Amniotic stem cell (primary cell): Measurements from ENCODE around the gene NMUR1.

Experiments used
- DNase-seq: peaks from one replicate; lab custom pipeline; 2025; lab: John Stamatoyannopoulos, UW

NMUR1 gene

DNA sequence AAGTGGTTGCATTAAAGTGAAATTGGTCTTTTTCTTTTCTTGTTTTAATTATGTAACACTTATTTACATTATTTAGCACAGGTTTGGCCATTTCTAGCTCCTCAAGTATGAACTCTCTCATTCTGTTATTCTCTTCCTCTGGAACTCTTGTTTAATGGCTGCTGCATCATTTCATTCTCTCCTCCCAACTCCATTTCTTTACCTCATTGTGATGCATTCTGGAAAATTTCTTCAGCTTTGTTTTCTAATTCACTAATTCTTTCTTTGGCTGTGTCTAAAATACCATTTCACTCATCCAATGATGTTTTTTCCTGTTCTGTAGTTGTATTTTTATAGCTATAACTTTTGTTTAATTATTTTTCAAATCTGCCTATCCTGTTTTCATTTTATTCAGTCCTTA, 22.5 kb upstream of the NMUR1 start:
- DNase-seq: no peak

DNA sequence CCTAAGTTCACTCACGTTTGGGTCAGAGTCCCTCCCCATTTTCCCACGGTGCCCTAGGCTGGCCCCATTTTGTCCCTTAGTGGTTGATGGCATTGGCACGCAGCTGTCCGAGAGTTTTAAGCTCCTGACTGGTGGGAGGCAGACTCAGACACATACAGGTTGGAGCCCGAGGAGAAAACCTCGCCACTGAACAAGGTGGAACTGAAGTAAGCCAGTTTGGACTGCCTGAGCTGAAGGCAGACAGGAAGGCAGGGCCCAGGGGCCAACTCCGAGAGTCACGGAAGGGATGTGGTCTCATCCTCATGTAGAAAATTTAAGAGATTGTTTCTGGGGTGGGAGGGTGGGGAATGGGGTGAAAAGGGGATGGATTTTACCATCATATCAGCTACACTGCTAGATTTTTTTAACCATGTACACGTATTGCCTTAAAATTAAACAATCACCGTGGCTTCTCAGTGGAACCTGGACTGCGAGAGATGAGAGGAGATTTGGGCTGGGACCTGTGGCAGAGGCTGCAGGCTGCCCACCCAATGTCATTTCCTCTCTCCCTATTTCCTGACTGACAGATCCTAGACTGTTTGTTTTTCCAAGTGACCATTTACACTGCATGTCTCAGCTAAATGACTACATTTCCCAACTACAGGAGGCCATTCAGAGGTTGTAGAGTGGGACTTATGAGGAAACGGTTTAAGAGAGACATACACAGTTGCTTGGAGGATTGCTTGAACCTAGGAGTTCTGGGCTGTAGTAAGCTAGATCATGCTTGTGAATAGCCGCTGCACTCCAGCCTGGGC, 19.4 kb upstream of the NMUR1 start:
- no peak for DNase-seq

DNA sequence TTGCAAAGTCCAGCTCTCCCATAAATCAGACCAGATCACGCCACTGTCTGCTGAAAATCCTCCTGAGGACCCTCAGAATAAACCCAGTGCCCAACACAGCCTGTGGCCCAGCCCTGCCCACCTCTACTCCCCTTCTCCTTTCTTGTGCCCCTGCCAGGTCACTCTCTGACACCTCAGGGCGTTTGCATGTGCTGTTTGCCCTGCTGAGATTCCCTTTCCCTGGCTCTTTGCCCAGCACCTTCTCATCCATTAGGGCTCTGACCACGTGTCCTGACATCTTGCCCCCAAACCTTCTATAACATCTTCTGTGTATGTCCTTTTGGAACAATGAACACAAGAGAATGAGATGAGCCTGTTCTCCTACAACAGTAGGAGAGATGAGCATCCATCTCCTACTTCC, 18.5 kb upstream of the NMUR1 start:
- no peak for DNase-seq

DNA sequence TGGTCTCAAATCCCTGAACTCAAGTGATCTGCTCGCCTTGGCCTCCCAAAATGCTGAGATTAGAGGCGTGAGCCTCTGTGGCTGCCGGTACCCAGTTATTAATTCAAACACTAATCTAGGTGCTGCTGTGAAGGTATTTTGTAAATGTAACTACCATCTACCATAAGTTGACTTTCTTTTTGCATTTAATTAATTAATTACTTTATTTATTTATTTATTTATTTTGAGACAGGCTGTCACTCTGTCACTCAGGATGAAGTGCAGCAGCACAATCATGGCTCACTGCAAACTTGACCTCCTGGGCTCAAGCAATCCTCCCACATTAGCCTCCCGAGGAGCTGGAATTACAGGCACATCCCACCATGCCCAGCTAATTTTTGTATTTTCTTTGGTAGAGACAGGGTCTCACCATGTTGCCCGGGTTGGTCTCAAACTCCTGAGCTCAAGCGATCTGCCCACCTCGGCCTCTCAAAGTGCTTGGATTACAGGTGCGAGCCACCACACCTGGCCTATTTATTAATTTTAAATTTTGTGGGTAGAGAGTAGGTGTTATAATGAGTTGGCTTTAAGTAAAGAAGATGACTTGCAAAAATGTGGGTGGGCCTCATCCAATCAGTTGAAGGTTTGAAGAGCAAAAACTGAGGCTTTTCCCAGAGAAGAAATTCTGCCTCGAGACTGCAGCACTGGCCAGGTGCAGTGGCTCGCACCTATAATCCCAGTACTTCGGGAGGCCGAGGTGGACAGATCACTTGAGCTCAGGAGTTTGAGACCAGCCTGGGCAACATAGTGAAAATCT, 17.3 kb upstream of the NMUR1 start:
- no peak for DNase-seq

DNA sequence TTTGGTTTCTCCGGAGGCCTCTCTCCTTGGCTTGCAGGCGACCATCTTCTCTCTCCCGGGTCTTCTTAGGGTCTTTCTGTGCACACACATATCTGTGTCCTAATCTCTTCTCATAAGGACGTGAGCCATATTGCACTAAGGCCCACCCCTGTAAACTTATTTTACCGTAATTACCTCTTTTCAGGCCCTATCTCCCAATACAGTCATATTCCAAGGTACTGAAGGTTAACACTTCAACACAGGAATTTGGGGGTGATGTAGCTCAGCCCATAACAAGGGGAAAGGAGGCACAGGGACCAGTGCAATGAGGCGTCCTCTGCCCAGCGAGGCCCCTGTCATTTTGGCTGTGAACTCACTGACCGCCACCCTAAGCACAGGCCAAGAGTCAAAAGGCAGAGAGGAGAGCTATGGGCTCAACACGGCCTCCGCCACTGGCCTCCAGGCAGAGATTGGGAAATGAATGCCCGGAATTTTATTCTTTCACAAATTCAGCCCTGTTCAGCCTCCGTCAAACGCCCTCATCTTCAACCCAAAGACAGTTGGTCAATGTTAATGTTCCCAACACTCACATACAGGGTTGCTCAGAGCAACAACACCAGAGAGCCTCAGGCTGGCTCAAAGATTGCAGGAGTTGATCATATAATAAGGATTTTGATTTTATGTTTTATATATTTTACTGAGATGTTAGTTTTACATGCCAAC, 15.9 kb upstream of the NMUR1 start:
- DNase-seq: no peak

DNA sequence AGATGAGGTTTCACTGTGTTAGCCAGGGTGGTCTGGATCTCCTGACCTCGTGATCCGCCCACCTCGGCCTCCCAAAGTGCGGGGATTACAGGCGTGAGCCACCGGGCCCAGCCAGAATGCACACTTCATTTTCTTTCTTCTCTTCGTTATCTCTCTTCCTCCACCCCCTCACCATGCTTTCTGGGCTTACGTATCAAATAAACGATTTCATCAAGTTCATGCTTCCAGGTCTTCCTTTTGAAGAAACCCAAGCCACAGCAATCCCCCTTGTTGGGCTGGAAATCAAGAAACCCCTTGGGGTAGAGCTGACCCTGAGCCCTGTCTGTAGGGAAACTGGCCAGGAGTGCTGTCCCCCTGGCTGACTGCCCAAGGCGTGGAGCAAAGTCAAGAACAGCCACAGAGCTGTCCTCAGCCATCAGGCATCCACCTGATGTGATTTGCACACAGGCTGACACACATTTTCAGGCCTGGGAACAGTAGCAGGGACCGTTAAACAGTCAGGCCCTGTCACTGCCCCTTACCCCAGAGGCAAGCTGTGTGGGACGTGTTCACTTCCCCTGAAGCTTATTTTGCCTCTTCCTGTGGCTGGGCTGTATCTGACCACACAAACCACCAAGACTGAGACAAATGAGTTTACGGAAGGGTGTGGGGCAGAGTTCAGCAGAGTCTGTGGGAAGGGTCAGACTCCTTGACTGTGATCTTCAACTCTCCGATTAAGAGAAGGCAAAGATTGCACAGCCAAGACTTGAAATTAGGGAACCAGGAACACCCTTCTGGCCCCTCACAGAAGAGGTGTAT, 15.1 kb upstream of the NMUR1 start:
- no peak for DNase-seq

DNA sequence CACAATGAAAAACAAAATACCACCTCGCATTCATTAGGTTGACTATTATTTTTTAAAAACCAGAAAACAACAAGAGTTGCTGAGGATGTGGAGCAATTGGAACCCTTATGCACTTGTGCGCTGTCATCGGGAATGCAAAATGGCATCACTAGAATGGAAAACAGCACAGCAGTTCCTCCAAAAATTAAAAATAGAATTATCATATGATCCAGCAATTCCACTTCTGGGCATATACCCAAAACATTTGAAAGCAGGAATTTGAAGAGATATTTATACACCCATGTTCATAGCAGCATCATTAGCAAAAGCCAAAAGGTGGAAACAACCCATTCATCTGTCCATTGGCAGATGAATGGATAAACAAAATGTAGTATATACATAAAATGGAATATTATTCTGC, 11.9 kb upstream of the NMUR1 start:
- DNase-seq: no peak

DNA sequence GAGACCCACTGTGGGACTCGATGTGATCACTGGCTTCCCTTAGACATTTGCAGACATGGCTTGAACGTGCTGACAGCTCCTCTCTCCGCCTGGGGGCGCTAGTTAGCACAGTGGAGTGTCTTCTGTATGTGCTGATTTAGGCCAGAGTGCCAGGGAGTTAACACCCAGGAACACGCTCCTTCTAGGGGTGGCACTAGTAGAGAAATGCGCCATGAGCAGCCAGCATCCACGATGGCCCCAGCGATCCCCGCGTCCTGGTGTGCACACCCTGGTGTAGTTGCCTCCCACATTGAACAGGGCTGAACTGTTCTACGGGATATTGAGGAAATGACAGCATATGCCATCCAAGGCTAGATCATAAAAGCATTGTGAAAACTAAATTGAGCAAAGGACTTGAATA, 11.4 kb upstream of the NMUR1 start:
- DNase-seq: no peak

DNA sequence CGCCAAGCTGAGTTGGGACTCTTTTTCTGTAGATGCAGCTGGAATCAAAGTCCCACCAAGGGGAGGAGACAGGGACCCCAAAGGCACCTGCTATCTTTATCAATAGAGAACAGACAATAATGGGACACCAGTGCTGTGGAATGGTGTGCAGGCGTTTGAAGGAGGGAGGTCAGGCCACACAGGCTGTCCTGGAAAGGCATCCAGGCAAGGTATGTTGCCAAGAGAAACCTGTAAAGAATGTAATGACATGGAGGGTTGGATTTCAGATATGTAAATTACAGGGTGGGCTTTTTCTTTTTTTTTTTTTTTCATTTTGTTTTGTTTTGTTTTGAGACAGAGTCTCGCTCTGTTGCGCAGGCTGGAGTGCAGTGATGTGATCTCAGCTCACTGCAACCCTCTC, 9.7 kb upstream of the NMUR1 start:
- DNase-seq: no peak

DNA sequence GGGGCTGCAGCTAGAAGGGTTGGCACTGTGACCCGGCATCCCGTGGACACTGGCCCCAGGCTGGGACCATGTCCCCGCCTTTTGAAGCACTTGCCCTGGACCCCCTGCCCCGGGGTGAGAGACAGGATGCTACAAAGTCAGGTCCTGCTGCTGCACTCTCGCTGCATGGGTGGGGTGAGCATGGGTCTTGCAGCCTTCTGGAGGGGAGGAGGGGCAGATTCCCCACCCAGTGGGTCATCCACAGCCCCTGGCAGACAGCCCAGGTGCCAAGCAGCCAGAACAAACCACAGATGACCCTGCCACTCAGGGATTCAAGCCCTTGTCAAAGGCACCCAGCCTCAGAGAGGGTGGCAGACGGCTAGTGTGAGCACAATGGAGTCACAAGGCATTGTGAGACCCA, 5.7 kb upstream of the NMUR1 start:
- DNase-seq: no peak

DNA sequence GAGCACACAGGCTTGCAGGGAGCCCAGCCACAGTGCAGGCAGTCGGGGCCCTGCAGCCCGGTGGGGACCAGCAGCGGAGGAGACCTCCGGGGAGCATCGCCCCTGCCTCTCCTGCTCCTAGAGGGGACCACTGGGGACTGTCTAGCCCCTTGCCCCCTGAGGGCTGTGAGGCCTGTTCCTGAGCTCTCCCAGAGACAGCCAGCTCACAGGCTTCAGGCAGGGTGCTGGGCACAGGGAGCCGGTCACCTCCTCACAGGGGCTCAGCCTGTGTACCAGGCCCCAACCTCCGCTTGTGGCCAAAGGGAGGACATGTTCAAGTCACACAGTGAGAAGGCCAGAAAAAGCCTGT, 3.5 kb upstream of the NMUR1 start:
- no peak for DNase-seq

DNA sequence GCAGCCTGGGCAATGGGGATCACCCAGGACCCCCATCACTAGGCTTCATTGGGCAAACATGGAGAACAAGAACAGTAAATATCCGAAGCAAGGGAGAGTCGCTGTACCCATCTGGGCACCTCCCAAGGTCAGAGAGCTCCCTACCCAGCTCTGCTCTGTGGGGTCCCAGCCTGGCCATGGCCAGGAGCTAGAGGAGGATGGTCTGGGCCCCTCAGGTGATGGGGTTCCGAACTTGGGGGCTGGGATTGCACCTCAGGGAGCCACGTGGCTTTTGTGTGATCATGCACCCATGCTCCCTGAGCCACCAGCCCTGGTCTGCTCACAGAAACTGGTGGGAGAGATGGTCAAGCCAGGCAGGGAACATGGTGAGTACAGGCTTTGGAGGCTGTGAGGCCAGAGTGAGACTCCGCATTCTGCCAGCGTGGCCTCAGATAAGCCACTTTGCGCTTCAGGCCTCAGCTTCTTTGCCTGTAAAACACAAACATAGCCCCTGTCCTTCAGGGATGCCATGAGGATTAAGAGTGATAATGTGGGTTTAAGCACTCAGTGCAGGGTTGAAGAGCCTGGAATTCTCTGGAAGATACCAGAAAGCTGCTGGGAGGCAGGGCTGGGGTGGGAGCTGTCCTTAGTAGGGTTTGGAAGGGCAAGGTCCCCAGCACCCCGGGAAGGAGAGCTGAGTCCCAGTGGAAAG, 3.0 kb upstream of the NMUR1 start:
- DNase-seq: no peak

DNA sequence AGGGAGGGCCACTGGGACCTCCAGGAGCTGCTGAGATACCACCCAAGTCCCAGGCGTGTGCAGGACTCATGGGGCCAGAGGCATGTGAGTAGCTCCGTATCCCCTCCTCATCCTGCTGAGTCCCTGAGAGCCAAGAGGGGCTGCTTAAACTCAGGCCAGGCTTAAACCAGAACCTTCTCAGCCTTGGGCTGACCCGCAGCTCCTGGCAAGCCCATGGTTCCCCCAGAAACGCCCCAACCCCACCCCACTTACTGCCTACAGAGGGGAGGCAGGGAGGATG, 2.5 kb upstream of the NMUR1 start:
- DNase-seq: no peak

DNA sequence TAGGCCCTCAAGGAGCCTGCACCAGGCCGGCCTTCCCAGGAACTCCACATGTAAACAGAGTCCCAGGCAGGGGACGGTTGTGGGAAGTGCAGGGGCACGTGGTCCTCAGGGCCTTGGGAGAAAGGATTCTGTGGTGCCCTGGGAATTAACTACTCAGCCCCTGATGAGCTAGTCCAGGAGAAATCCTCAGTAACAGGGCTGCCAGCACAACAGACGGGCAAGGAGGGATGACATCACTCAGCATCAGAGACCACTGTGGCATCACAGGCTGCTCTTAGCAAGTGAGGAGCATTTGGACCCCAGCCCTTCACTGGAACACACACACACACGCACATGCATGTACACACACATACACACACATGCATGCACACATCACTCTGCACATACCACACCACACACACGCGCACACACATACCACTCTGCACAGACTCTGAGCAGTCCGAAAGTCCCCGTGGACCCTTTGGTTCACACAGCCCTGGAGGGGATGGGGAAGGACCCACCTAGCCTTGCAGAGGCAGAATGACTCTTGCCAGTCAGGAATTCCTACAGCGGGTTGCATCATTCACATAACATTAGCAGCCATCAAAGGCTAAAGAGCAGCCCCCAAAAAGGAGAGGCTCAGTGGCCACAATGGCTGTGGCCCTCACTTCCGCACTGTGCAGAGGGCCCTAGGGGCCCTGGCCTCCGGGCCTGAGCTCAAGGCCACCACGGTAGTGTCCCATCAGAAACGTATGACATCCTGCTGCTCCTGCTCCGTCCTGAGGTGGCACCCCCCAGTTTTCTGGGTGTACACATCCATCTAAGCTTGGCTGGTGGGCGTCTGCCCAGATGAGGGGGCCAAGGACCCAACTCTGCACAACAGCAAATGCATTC, 1.9 kb upstream of the NMUR1 start:
- no peak for DNase-seq

DNA sequence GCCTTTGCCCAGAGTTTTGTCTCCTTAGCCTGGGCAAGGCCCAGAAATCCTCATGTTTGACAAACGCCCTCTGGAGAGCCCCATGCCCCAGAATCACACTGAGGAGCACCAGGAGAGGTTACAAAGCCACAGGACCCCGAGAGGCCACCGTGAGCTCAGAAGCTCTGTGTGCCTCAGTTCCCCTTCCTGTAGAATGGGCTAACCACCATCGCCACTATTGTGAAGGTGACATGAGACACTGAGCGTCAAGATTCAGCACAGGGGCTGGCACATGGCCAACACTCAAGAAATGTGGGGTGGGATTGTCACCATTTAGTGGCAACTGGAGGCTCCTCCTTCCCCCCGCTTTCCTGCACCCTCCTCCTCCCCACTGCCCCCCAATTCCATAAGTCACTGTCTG, 1.2 kb upstream of the NMUR1 start:
- DNase-seq: no peak

DNA sequence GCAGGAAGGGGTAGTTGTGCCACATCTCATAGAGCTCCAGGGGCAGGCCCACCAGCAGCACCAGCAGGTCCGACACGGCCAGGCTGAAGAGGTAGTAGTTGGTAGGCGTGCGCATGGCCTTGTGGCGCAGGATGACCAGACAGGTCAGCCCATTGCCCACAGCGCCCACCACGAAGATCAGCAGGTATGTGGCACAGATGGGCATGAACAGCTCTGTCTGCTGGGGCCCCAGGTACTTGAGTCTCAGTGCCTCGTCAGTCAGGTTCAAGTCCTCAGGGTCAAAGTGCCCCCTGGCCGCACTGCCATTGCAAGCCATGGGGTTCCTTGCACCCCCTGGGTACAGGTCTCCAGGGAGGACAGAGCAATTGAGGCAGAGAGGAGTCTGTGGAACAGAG, 1.6 kb downstream of the NMUR1 start:
- DNase-seq: no peak

DNA sequence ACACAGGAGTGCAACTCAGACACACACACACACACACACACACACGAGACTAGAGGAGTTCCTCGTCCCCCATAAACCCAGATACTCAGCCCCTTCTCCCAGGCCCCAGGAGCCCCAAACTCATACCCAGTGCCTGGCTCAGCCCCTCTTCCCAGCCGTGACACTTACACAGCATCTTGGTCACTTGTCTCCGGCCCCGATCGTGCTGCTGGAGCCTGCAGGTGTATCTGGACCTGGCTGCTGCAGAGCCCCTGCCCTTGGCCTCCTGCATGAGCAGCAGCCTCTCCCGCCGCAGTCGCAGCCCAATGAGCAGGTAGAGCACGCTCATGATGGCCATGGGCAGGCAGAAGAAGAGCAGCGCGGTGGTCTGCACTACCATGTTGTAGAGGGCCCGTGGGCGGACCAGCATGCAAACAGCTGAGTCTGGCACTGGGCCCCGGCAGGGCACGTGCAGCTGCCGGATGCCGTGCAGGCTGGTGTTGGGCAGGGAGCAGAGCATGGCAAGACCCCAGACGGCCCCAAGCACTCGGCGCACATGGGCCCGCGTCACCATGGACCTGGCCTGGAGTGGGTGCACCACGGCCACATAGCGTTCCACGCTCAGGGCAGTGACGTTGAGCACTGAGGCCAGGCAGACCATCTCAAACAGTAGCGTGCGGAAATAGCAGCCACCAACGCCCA, 2.1 kb downstream of the NMUR1 start:
- no peak for DNase-seq

DNA sequence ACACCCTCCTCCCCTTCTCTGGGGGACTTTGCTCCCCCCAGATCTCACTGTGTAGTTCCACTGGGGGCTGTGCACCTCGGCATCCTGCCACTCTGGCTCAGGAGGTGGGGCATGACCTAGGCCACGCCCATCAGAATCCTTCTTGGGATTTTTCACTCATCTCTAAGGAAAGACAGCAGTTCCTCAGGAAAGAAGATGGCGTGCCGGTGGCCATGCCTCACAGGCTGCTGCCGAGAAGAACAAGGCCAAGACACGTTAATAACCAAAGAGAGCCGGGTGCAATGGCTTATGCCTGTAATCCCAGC, 3.2 kb downstream of the NMUR1 start:
- DNase-seq: no peak

DNA sequence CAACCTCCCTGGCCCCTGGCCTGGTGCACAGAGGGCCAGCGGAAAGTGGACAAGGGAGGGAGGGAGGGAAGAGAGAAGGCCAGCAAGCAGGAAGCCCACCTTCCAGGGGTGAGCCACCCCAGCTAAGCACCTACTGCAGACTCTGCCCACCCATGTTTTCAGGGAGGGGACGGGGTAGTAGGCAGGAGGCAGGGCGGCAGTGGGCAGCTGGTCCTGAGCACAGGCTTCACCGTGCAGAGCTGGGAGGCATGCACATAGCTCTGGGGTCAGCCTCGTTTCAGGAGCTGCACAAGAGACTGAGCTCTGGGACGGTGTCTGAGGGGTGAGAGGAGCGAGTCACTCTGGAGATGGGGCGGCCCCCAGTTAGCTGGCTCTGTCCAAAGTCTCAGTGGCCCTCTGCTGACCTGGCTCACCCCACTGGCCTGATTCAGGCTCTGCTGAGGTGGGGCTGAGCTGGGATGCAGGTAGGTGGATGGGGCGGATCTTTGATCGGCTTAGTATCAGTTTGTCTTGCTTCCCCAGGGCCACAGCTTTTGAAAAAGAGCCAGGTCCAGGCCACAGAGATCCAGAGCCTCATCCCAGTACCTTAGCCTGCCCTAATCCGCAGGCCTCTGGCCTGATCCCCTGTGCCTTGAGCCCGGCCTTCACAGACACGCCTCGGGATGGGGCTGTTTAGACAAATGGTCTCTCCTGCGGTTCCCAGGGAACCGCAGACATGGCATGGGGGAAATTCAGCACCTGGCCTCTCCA, 3.7 kb downstream of the NMUR1 start:
- DNase-seq: no peak
